ENCODE measurements around the gene CCL2.

Gene CCL2

DNA sequence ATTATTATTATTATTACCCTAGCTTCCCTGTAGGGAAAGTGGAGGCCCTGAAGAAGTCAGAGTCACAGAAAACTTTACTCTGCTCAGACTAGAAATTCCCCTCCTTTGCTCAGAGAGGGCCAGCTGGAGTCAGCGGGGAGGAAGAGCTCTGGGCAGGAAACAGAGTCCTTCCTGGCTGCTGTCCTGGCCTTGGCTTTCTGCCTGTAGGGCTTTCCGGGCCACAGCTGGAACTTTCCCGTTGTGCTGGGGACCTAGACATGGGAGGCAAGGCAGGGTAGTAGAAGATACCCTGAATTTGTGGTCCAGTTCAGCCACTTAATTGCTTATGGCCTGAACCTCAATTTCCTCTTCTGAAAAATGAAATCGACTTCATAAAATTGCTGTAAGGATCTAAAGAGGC lies 14.0 kb upstream of the CCL2 start:
- peak in 23 of 56 donors; percentile 5 to 56 (median 17) for DNase-seq

DNA sequence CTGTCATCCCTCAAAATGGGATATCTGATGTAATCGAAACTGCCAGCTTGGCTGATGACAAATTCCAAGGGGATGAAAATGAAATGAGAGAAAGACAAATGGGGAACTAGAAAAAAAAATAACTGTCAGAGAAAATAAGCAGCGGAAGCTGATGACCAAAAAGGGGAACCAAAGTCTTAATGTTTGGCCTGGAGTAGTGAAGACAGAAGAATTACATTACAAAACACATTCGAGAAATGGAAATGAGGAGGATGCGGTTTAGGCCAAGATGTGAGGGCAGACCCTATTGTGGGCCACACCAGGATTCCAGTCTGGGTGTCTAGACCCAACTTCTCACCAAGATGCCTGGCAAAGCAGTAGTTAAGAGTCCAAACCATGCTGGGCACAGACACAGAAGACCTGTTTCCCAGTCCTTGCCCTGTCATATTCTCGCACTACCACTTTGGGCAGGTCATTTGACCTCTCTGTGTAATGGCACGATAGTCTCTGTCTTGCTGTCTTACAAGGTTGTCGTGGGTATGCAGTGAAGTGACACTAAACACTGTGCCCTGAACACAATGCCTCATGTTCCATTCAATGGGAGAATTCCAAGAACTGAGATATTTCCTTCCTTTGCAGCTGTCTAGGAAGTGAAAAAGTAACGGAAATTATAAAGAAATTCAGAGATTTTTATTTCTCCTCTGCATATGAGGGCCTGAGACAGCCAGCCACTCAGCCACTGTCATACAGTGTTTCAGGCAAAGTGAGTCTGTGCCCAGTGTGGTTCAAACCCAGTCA lies 12.3 kb upstream of the CCL2 start:
- no peak for DNase-seq

DNA sequence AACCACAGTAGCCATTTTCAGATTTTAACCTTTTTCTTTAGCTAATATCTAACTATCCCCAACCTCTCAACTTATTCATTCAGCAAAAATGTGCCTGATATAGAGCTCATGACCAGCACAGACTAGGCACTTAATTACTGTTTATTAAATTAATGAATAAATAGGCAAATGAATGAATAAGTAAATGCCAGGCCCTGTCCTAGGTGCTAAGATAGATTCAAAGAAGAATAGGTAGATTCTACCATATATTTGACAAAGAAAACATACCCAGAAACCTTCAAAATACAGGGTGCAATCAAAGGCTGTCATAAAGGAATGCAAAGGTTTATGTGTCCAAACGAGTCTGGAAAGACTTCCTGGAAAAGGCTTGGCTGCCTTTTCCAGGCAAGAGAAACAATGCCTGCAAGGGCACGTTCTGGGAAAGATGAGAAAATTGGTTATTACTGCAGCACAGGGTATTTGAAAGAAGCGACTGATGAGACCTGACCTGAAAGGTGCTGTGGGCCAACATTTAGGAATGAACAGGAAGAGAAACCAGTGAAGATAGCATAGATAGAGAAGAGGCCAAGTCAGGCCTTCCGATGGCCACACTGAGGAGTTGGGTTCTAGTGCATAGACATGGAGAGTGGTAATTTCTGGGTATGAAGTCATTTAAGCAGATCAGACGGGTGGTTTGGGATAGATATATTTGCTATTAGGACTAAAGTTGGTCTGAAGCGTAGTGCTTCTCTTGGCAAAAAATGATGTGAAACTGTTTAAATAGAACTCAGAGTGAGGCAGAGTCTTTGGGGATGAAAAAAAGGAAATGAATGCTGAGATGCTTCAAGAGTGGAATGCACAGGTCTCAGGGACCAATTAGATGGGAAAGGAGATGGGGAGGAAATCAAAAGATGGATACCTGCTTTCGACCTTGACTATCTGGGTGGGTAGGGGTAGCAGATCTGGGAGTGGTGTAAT lies 11.4 kb upstream of the CCL2 start:
- DNase-seq, result no peak

- DNase-seq, result no peak
These were observed 9.7 kb upstream of the CCL2 start for GRCh38 chr17:34245351-34245905.

- DNase-seq, result peak in 1 of 56 donors; percentile 11
These were observed 8.6 kb upstream of the CCL2 start for GRCh38 chr17:34246446-34246845.

- no peak for DNase-seq
These were observed 8.2 kb upstream of the CCL2 start for GRCh38 chr17:34246881-34247280.

DNA sequence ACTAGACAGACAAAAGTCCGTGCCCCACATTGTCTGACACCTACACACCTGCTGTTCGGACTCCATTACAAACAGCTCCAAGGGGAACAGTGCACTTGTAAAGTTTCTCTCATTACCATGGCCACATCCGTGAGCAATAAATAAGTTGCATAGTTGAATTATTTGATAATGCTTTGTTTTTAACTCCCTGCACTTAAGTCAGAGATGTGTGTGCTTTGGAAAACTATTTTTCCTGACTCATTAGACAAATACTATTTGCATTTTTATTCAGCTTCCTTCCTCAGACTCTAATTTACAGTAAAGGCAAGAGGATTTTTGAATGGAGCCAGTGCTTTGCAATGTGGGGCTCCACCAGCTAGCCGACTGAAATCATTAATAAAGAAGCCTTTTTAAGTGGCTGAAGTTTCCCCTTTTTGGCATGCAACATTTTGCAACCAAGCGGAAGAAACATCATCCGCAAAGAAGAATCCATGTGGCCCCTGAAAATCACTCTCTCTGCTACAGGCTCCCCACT lies 6.5 kb upstream of the CCL2 start:
- DNase-seq, result no peak

- no peak for DNase-seq
These were observed 6.0 kb upstream of the CCL2 start for GRCh38 chr17:34249061-34249460.

- no peak for DNase-seq
These were observed 5.6 kb upstream of the CCL2 start for GRCh38 chr17:34249478-34249877.

DNA sequence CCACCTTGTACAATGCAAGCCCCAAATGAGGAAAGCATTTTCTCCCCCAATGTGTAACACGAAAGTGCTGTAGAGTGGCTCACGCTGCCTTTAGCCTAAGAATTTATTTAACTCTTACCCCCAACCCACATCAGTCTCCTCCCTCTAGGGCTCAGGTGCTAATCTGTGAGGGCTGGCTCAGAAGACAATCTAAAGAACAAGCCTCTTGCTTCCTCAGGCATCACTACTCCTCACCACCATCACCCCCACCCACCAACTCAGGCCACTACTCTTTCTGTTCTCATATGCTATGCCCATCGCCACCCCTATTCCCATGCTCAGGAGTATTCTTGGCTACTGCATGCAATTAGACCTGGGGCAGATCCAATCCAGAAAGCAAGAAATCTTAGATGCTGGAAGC lies 3.9 kb upstream of the CCL2 start:
- no peak for DNase-seq

GRCh38 chr17:34252095-34252443 lies 3.0 kb upstream of the CCL2 start:
- peak in 1 of 56 donors; percentile 21 for DNase-seq

DNA sequence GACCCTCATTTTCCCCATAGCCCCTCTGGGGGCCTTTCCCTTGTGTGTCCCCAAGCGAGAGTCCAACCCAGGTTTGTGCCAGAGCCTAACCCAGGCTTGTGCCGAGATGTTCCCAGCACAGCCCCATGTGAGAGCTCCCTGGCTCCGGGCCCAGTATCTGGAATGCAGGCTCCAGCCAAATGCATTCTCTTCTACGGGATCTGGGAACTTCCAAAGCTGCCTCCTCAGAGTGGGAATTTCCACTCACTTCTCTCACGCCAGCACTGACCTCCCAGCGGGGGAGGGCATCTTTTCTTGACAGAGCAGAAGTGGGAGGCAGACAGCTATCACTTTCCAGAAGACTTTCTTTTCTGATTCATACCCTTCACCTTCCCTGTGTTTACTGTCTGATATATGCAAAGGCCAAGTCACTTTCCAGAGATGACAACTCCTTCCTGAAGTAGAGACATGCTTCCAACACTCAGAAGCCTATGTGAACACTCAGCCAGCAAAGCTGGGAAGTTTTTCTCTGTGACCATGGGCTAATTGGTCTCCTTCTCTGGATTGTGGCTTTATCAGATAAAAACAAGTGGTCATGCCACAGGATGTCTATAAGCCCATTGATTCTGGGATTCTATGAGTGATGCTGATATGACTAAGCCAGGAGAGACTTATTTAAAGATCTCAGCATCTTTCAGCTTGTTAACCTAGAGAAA lies 2.5 kb upstream of the CCL2 start:
- DNase-seq, result peak in 42 of 56 donors; percentile 8 to 82 (median 42)

GRCh38 chr17:34253139-34253525 lies 2.0 kb upstream of the CCL2 start:
- no peak for DNase-seq

GRCh38 chr17:34254146-34254545 lies 939 bp upstream of the CCL2 start:
- DNase-seq, result no peak

DNA sequence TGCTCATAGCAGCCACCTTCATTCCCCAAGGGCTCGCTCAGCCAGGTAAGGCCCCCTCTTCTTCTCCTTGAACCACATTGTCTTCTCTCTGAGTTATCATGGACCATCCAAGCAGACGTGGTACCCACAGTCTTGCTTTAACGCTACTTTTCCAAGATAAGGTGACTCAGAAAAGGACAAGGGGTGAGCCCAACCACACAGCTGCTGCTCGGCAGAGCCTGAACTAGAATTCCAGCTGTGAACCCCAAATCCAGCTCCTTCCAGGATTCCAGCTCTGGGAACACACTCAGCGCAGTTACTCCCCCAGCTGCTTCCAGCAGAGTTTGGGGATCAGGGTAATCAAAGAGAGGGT lies 272 bp downstream of the CCL2 start:
- no peak for DNase-seq

GRCh38 chr17:34255841-34256240 lies 756 bp downstream of the CCL2 start:
- no peak for DNase-seq

DNA sequence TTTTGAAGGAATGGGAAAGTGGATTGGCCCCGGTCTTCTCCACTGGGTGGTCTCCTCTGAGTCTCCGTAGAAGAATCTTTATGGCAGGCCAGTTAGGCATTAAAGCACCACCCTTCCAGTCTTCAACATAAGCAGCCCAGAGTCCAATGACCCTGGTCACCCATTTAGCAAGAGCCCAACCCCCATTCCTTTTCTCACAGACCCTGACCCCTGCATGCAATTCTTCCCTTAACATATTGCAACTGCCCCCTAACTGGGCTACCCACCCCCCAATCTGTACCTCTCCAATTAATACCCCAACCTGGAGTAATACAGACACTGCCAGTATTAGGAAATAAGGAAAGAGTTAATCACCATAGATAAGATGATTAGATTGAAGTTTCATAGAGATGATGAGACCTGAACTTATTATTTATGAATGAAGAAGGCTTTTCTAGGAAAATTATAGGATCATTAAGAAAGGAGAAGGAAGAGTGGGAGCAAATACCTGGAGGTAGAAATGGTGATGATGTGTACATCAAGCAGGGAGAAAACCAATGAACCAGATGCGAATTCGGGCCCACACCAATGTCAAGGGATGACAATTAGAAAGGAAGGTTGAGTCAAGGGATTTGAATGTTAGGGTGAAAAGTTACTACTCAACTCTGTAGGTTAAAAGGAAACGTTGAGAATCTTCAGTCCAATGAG lies 2.4 kb downstream of the CCL2 start:
- DNase-seq, result no peak

- DNase-seq, result no peak
These were observed 2.9 kb downstream of the CCL2 start for GRCh38 chr17:34257986-34258326.

- no peak for DNase-seq
These were observed 4.1 kb downstream of the CCL2 start for GRCh38 chr17:34259146-34259545.

DNA sequence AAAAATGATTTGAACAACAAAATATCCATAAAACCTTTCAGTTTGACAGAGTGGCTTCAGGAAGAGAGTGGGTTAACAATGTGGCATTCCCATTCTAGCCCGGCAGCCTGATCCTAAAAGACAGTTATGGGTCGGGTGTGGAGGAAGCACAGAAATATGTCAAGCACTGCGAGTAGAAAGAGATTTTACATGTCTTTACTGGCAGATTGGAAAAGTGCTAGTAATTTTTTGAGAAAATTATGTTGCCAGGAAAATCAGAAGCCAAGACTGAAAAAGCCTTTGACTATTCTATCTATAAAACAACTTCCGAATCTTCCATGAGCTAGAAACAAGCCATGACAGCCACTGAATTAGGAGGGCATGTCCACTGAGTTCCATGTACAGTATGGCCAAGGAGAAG lies 5.8 kb downstream of the CCL2 start:
- no peak for DNase-seq
